Right lobe of liver (tissue), 4 donors: ENCODE results near the gene CTCF.

Experiments
- POLR2A ChIP-seq: fragments of 450-650 bp; IDR thresholded peaks from one replicate; pipeline ENCODE4 v1.6.1; 2017; ENCODE audit warnings: antibody characterized with exemption, mild to moderate bottlenecking
- TF ChIP-seq, protein P1 (sequence below), 4 donors: fragments of 200-600 bp in 3 of 4; fragments of 450-650 bp in 1 of 4; IDR thresholded peaks; one replicate each; pipeline versions ENCODE4 v1.5.1 to v1.8.0; 2016 to 2022; ENCODE audit warnings: antibody characterized with exemption in 4 of 4, mild to moderate bottlenecking in 2 of 4
- donor health status: DM: no; HTN: no; CAD: no.
- donor health status: DM: no; HTN: no; CAD: no.
- donor health status: DM: no; HTN: yes; CAD: no.

DNA sequence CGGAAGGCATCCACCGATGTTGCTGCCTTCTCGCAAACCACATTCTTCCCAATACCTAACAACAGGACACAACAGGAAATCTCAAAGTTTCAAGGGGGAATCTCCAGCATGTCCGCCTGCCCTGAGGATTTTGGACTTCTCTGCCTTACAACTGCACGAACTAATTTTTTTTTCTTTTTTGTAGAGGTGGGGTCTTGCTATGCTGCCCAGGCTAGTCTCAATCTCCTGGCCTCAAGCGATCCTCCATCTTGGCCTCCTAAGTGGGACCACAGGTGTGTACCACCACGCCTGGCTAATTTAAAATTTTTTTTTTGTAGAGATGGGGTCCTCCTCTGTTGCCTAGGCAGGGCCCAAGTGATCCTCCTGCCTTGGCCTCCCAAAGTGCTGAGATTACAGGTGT, 113.7 kb downstream of the CTCF start:
- TF ChIP-seq, protein P1, sequence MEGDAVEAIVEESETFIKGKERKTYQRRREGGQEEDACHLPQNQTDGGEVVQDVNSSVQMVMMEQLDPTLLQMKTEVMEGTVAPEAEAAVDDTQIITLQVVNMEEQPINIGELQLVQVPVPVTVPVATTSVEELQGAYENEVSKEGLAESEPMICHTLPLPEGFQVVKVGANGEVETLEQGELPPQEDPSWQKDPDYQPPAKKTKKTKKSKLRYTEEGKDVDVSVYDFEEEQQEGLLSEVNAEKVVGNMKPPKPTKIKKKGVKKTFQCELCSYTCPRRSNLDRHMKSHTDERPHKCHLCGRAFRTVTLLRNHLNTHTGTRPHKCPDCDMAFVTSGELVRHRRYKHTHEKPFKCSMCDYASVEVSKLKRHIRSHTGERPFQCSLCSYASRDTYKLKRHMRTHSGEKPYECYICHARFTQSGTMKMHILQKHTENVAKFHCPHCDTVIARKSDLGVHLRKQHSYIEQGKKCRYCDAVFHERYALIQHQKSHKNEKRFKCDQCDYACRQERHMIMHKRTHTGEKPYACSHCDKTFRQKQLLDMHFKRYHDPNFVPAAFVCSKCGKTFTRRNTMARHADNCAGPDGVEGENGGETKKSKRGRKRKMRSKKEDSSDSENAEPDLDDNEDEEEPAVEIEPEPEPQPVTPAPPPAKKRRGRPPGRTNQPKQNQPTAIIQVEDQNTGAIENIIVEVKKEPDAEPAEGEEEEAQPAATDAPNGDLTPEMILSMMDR (IDR thresholded peaks at IDR 0.05), result no peak
- no peak for TF ChIP-seq POLR2A
